ENCODE measurements around the gene TENM3.

DNA sequence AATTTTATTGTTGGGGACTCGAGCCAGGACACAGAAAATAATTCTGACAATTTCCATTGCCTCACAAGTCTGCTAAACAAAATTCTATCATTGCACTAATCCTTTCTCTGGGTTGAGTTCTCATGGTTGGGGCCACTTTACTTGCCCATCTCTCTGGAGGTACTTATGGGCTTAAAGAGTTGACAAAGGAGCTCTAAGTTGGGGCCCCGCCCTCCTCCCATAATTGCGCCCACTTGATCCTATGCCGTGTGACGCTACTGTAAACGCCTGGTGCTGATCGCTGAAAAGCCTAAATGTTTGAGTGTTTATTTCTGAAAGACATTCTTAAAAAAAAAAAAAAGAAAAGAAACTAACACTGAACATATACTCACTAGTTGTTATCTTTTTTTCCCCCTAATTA, 103.0 kb downstream of the TENM3 start:
- TF ChIP-seq CTCF (IDR thresholded peaks at IDR 0.05), result no peak
- TF ChIP-seq EP300 (IDR thresholded peaks at IDR 0.05; ENCODE audit: low read depth), result no peak
